22Rv1 (cell line): ENCODE measurements around the gene ACAP3.

Experiments
- CTCF ChIP-seq: fragments of 450-650 bp; IDR thresholded peaks from 2 replicates; pipeline ENCODE4 v1.5.1; 2017; ENCODE audit warnings: mild to moderate bottlenecking
- ZFX ChIP-seq: fragments of 450-650 bp; IDR thresholded peaks from 2 replicates; pipeline ENCODE4 v1.6.1; 2017; ENCODE audit warnings: antibody characterized with exemption, borderline replicate concordance

GRCh38 chr1:1298861-1299685 lies 8.7 kb downstream of the ACAP3 start:
- TF ChIP-seq CTCF = no peak
- no peak for TF ChIP-seq ZFX
